Pancreas (tissue), 10 donors: ENCODE measurements around the gene APLP1. TPM values are rescaled to one million over a fixed set of nuclear protein-coding genes. Genes with fewer than 3 reads are reported as not detected.

ENCODE experiments used
- ATAC-seq, 4 donors: fragments of 200-7000 bp; cut with Tn5 transposase; one replicate each; pipeline versions ENCODE4 v1.8.0 to v1.9.1; 2020; ENCODE audit warnings: mild to moderate bottlenecking in 4 of 4, moderate library complexity in 4 of 4
- DNase-seq, 6 donors: peaks; one replicate each; pipeline ENCODE4 v3.0.0-alpha.2; 2020
- FAIRE-seq: peaks from 2 replicates; lab custom pipeline; 2012; peaks lifted over from hg19 to GRCh38; lab: Jason Lieb, UNC
- H3K27ac ChIP-seq, 4 donors: fragments of 200-600 bp; sonication (generic); 1 replicate in 3 of 4; 2 replicates in 1 of 4; pipeline versions ENCODE4 v1.5.0 to v1.8.0; 2020
- H3K27me3 ChIP-seq, 4 donors: fragments of 200-600 bp; one replicate each; pipeline ENCODE4 v1.8.0; 2021
- H3K36me3 ChIP-seq, 3 donors: fragments of 200-600 bp; sonication (generic) in 1 of 3; one replicate each; pipeline versions ENCODE4 v1.5.0 to v1.8.0; 2020 to 2021
- H3K4me1 ChIP-seq, 3 donors: fragments of 200-600 bp; one replicate each; pipeline ENCODE4 v1.8.0; 2021
- H3K4me3 ChIP-seq, 4 donors: fragments of 200-600 bp; sonication (generic) in 2 of 4; one replicate each; pipeline versions ENCODE4 v1.5.0 to v1.8.0; 2020 to 2021
- H3K9me3 ChIP-seq, 4 donors: fragments of 200-600 bp; one replicate each; pipeline ENCODE4 v1.8.0; 2021
- CTCF ChIP-seq, 4 donors: fragments of 200-600 bp; sonication (generic) in 3 of 4; IDR thresholded peaks; one replicate each; pipeline versions ENCODE4 v1.5.0 to v1.8.0; 2021; ENCODE audit warnings: antibody characterized with exemption in 4 of 4
- WGBS, 2 donors: extraction: QIAGEN DNeasy Blood & Tissue Kit; methylation state at CpG; one replicate each; pipeline ENCODE4 v1.1.7; 2013; 5-methylcytosine and 5-hydroxymethylcytosine counted together
- intact Hi-C, 3 donors: fragments of 100-400 bp; cut with DNase I; formaldehyde crosslinking; loops; one replicate each; pipeline versions ENCODE4 v1.11.1 to v1.14.2; 2022
- polyA plus RNA-seq, 2 donors: library from polyadenylated mRNA; stranded (reverse); fragments of 200-250 nt; gene quantifications; one replicate each; pipeline ENCODE4 v1.2.3, GENCODE V29; 2013
- total RNA-seq, 6 donors: library from RNA; stranded (reverse); fragmentation: NEBNext Ultra II Directional in 4 of 6; extraction: Animal tissue kit (Norgen Biotek cat#: 25700) in 4 of 6; gene quantifications; one replicate each; pipeline versions ENCODE4 v1.2.1 to v1.2.4, GENCODE V29; 2021 to 2023
- donor health status: healthy with polysubstance abuse.
- donor health status: DM: no; HTN: no; CAD: no; lungs with moderate emphysema.
- donor health status: DM: no; HTN: no; CAD: no.
- donor health status: control.
- donor health status: control.
- donor health status: Bipolar disorder and iron deficiency.
- donor health status: DM: yes; HTN: yes; CAD: no.
- donor health status: DM: no; HTN: no; CAD: no.
- donor health status: DM: no; HTN: no; CAD: no.
- donor health status: DM: yes; HTN: yes; CAD: no.

Gene APLP1
- total and polyA plus RNA-seq, 8 donors = 39.2 to 154 (median 53.5) TPM

DNA sequence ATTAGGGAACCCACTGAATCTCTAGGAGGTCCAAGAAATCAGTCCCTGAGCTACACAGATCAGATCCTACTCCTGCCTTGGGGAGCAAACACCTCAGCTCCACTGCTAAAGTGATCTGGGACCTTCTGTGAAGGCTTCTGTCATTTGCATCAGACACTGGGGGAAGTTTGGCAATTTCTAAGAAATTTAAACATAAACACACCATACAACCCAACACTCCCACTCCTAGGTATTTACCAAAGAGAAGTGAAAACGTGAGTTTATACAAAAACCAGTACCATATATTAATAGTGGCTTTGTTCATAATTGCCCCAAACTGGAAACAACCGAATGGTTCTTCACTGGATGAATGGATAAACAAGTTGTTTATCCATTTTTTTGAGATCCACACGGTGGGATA is 47.1 kb downstream of the APLP1 start:
- intact Hi-C loops = no loop called here
- no peak for FAIRE-seq
- no peaks in the 10 kb centered on the region for H3K27me3 ChIP-seq
- DNase-seq = no peak
- H3K4me3 ChIP-seq = no peak overlapping the region
- no peak for ATAC-seq
- H3K36me3 ChIP-seq = no peaks in the 10 kb centered on the region
- no peaks in the 10 kb centered on the region for H3K9me3 ChIP-seq
- H3K27ac ChIP-seq = no peak overlapping the region
- H3K4me1 ChIP-seq = peaks cover 0 to 9% (median 0%) of the 10 kb centered on the region in 3 donors
- TF ChIP-seq CTCF (IDR thresholded peaks at IDR 0.05) = no peak
- WGBS, 2 donors = 43 to 63% methylated on average over 3 of the region's 3 CpGs

DNA sequence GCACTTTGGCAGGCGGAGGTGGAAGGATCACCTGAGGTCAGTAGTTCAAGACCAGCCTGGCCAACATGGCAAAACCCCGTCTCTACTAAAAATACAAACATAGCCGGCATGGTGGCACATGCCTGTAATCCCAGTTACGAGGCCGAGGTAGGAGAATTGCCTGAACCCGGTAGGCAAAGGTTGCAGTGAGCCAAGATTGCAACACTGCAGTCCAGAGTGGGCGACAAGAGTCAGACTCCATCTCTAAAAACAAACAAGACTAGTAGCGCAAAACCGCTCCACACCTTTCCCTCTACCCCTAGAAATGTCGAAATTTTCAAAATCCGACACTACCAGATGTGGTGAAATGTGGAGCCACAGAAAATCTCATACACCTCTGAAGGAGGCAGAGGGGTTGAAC is 50.9 kb downstream of the APLP1 start:
- FAIRE-seq (no peak), ATAC-seq (no peak)
- no peak overlapping the region for H3K4me3 ChIP-seq

DNA sequence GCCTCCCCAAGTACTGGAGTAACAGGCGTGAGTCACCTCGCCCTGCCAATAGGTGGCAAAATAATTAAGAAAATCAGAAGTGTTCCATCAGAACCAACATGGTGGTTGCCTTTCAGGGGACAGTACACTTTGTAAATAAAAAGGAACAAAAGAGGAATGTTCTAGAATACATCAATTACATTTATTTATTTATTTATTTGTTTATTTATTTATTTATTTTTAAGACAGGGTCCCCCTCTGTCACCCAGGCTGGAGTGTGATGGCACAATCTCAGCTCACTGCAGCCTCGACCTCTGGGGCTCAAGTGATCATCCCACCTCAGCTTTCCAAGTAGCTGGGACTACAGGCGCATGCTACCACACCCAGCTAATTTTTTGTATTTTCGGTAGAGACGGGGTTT is 52.6 kb downstream of the APLP1 start:
- intact Hi-C loops = no loop called here

More for the DNA sequence above, 50.9 kb downstream of the APLP1 start:
- 81 to 92% methylated on average over 11 of the region's 11 CpGs for WGBS, 2 donors
- Histone ChIP-seq H3K9me3 (no peaks in the 10 kb centered on the region), H3K27ac (no peak overlapping the region), H3K36me3 (no peaks in the 10 kb centered on the region), H3K4me1 (no peaks in the 10 kb centered on the region), H3K27me3 (no peaks in the 10 kb centered on the region)
- no peak for DNase-seq
- TF ChIP-seq CTCF (IDR thresholded peaks at IDR 0.05) = no peak
- intact Hi-C loops = no loop called here

DNA sequence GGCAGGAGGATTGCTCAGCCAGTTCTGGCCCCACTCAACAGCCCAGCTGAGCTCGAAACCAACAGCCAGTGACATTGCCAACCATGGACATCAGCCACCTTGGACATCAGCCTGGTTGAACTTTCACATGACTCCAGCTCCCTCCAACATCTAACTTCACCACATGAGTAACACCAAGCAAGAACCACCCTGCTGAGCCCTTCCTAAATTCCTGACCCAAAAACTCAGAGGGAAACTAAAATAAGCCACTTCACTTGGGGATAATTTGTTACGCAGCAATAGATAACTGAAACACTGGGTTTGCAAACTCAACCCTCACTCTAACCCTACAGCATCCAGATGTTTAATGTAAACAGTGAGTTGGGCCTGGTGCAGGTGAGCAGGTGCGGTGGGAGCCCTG is 57.1 kb downstream of the APLP1 start:
- no peak for ATAC-seq
- Histone ChIP-seq H3K4me3 (no peak overlapping the region), H3K27me3 (no peaks in the 10 kb centered on the region), H3K9me3 (no peaks in the 10 kb centered on the region), H3K36me3 (no peaks in the 10 kb centered on the region), H3K27ac (no peak overlapping the region), H3K4me1 (no peaks in the 10 kb centered on the region)
- FAIRE-seq = no peak
- no peak for DNase-seq
- 84 to 90% methylated on average over 3 of the region's 3 CpGs for WGBS, 2 donors
- no peak for TF ChIP-seq CTCF (IDR thresholded peaks at IDR 0.05)
- intact Hi-C loops = no loop called here

More for the DNA sequence above, 52.6 kb downstream of the APLP1 start:
- H3K4me1 ChIP-seq = no peaks in the 10 kb centered on the region
- H3K9me3 ChIP-seq = no peaks in the 10 kb centered on the region
- FAIRE-seq (no peak), DNase-seq (no peak), ATAC-seq (no peak)
- H3K4me3 ChIP-seq = no peak overlapping the region
- no peaks in the 10 kb centered on the region for H3K36me3 ChIP-seq
- TF ChIP-seq CTCF (IDR thresholded peaks at IDR 0.05) = no peak
- no peaks in the 10 kb centered on the region for H3K27me3 ChIP-seq
- WGBS, 2 donors = 72 to 79% methylated on average over 6 of the region's 6 CpGs
- no peak overlapping the region for H3K27ac ChIP-seq

- TF ChIP-seq CTCF (IDR thresholded peaks at IDR 0.05) = no peak
- FAIRE-seq (no peak), ATAC-seq (no peak), DNase-seq (no peak)
- Histone ChIP-seq H3K9me3 (no peaks in the 10 kb centered on the region), H3K36me3 (no peaks in the 10 kb centered on the region), H3K27me3 (no peaks in the 10 kb centered on the region), H3K27ac (no peak overlapping the region), H3K4me3 (no peak overlapping the region), H3K4me1 (peaks cover 0 to 3% (median 0%) of the 10 kb centered on the region in 3 donors)
- intact Hi-C loops = no loop called here
- WGBS, 2 donors = 64 to 71% methylated on average over 5 of the region's 5 CpGs
These were observed 60.1 kb downstream of the APLP1 start for GRCh38 chr19:35928507-35928906.

Other genes starting within 250 kb of the APLP1 start
- gene RBM42, start 239.5 kb upstream of the APLP1 start, total RNA-seq = 10 to 100 TPM; 18.2 to 34.0 (median 28.3) TPM
- gene RBM42, start 239.5 kb upstream of the APLP1 start, polyA plus RNA-seq = 10 to 100 TPM; 38.1 to 38.6 TPM
- 1 to 10 TPM in 3 of 6 donors, under 1 TPM in 3; 0.32 to 1.5 (median 0.99) TPM for gene ETV2, start 226.8 kb upstream of the APLP1 start, total RNA-seq
- gene ETV2, start 226.8 kb upstream of the APLP1 start, polyA plus RNA-seq = 1 to 10 TPM; 1.5 to 4.1 TPM
- 100 to 1,000 TPM; 119 to 164 (median 147) TPM for gene COX6B1, start 220.3 kb upstream of the APLP1 start, total RNA-seq
- 100 to 1,000 TPM; 328 to 491 TPM for gene COX6B1, start 220.3 kb upstream of the APLP1 start, polyA plus RNA-seq
- not detected for gene UPK1A, start 202.1 kb upstream of the APLP1 start, total RNA-seq
- under 1 TPM in 1 of 2 donors, not detected in 1; 0.16 TPM for gene UPK1A, start 202.1 kb upstream of the APLP1 start, polyA plus RNA-seq
- under 1 TPM in 1 of 6 donors, not detected in 5; 0.13 TPM for gene ZBTB32, start 164.0 kb upstream of the APLP1 start, total RNA-seq
- gene ZBTB32, start 164.0 kb upstream of the APLP1 start, polyA plus RNA-seq = under 1 TPM in 1 of 2 donors, not detected in 1; 0.14 TPM
- gene KMT2B, start 150.6 kb upstream of the APLP1 start, total RNA-seq = 10 to 100 TPM; 16.7 to 28.4 (median 23.8) TPM
- gene KMT2B, start 150.6 kb upstream of the APLP1 start, polyA plus RNA-seq = 10 to 100 TPM; 56.0 to 59.9 TPM
- 1 to 10 TPM; 1.3 to 9.4 (median 6.4) TPM for gene IGFLR1, start 126.1 kb upstream of the APLP1 start, total RNA-seq
- 10 to 100 TPM in 1 of 2 donors, 1 to 10 TPM in 1; 7.4 to 17.3 TPM for gene IGFLR1, start 126.1 kb upstream of the APLP1 start, polyA plus RNA-seq
- gene U2AF1L4, start 123.2 kb upstream of the APLP1 start, total RNA-seq = 10 to 100 TPM in 5 of 6 donors, 1 to 10 TPM in 1; 9.7 to 14.3 (median 11.7) TPM
- gene U2AF1L4, start 123.2 kb upstream of the APLP1 start, polyA plus RNA-seq = 100 to 1,000 TPM in 1 of 2 donors, 10 to 100 TPM in 1; 62.7 to 124 TPM
- gene PSENEN, start 122.9 kb upstream of the APLP1 start, total RNA-seq = 10 to 100 TPM; 26.7 to 38.2 (median 35.1) TPM
- 10 to 100 TPM; 53.5 to 64.6 TPM for gene PSENEN, start 122.9 kb upstream of the APLP1 start, polyA plus RNA-seq
- gene LIN37, start 120.0 kb upstream of the APLP1 start, total RNA-seq = 1 to 10 TPM; 1.7 to 5.5 (median 3.7) TPM
- 10 to 100 TPM; 41.2 to 44.0 TPM for gene LIN37, start 120.0 kb upstream of the APLP1 start, polyA plus RNA-seq
- gene HSPB6, start 111.5 kb upstream of the APLP1 start, total RNA-seq = 10 to 100 TPM in 3 of 6 donors, 1 to 10 TPM in 3; 3.4 to 16.4 (median 11.7) TPM
- gene HSPB6, start 111.5 kb upstream of the APLP1 start, polyA plus RNA-seq = 10 to 100 TPM; 42.2 to 59.8 TPM
- gene PROSER3, start 110.4 kb upstream of the APLP1 start, total RNA-seq = 1 to 10 TPM; 7.2 to 9.9 (median 8.6) TPM
- 10 to 100 TPM in 1 of 2 donors, 1 to 10 TPM in 1; 7.8 to 19.6 TPM for gene PROSER3, start 110.4 kb upstream of the APLP1 start, polyA plus RNA-seq
- 10 to 100 TPM in 2 of 6 donors, 1 to 10 TPM in 4; 2.7 to 13.9 (median 8.0) TPM for gene ARHGAP33, start 93.0 kb upstream of the APLP1 start, total RNA-seq
- gene ARHGAP33, start 93.0 kb upstream of the APLP1 start, polyA plus RNA-seq = 10 to 100 TPM; 23.8 to 39.6 TPM
- gene PRODH2, start 55.7 kb upstream of the APLP1 start, total RNA-seq = 1 to 10 TPM in 5 of 6 donors, under 1 TPM in 1; 0.95 to 6.4 (median 2.7) TPM
- gene PRODH2, start 55.7 kb upstream of the APLP1 start, polyA plus RNA-seq = 10 to 100 TPM; 13.8 to 21.5 TPM
- 10 to 100 TPM; 11.5 to 21.3 (median 15.1) TPM for gene NPHS1, start 16.1 kb upstream of the APLP1 start, total RNA-seq
- 10 to 100 TPM; 17.1 to 32.3 TPM for gene NPHS1, start 16.1 kb upstream of the APLP1 start, polyA plus RNA-seq
- gene KIRREL2, start 11.7 kb upstream of the APLP1 start, total RNA-seq = 10 to 100 TPM; 28.5 to 89.0 (median 47.9) TPM
- gene KIRREL2, start 11.7 kb upstream of the APLP1 start, polyA plus RNA-seq = 10 to 100 TPM; 38.1 to 49.7 TPM
- 10 to 100 TPM in 1 of 6 donors, 1 to 10 TPM in 5; 3.1 to 10.4 (median 4.2) TPM for gene NFKBID, start 32.0 kb downstream of the APLP1 start, total RNA-seq
- gene NFKBID, start 32.0 kb downstream of the APLP1 start, polyA plus RNA-seq = 10 to 100 TPM; 15.7 to 16.7 TPM
- 1 to 10 TPM in 4 of 6 donors, under 1 TPM in 2; 0.46 to 7.4 (median 1.7) TPM for gene HCST, start 34.0 kb downstream of the APLP1 start, total RNA-seq
- gene HCST, start 34.0 kb downstream of the APLP1 start, polyA plus RNA-seq = 10 to 100 TPM in 1 of 2 donors, 1 to 10 TPM in 1; 2.3 to 10.2 TPM
- 10 to 100 TPM in 3 of 6 donors, 1 to 10 TPM in 3; 2.5 to 73.8 (median 11.0) TPM for gene TYROBP, start 39.7 kb downstream of the APLP1 start, total RNA-seq
- gene TYROBP, start 39.7 kb downstream of the APLP1 start, polyA plus RNA-seq = 10 to 100 TPM; 17.4 to 22.8 TPM
- 1 to 10 TPM; 4.9 to 9.8 (median 6.2) TPM for gene LRFN3, start 67.8 kb downstream of the APLP1 start, total RNA-seq
- 1 to 10 TPM; 6.7 to 7.6 TPM for gene LRFN3, start 67.8 kb downstream of the APLP1 start, polyA plus RNA-seq
- gene SDHAF1, start 126.6 kb downstream of the APLP1 start, total RNA-seq = 10 to 100 TPM in 5 of 6 donors, 1 to 10 TPM in 1; 8.7 to 16.6 (median 10.8) TPM
- gene SDHAF1, start 126.6 kb downstream of the APLP1 start, polyA plus RNA-seq = 10 to 100 TPM; 15.8 to 21.0 TPM
- 1 to 10 TPM; 2.6 to 5.9 (median 4.3) TPM for gene SYNE4, start 140.2 kb downstream of the APLP1 start, total RNA-seq
- gene SYNE4, start 140.2 kb downstream of the APLP1 start, polyA plus RNA-seq = 10 to 100 TPM in 1 of 2 donors, 1 to 10 TPM in 1; 7.3 to 14.3 TPM
- 10 to 100 TPM in 1 of 6 donors, 1 to 10 TPM in 5; 2.6 to 10.9 (median 4.9) TPM for gene ALKBH6, start 145.6 kb downstream of the APLP1 start, total RNA-seq
- gene ALKBH6, start 145.6 kb downstream of the APLP1 start, polyA plus RNA-seq = 10 to 100 TPM; 15.4 to 22.8 TPM
- 1 to 10 TPM; 1.2 to 5.7 (median 2.5) TPM for gene CLIP3, start 164.3 kb downstream of the APLP1 start, total RNA-seq
- gene CLIP3, start 164.3 kb downstream of the APLP1 start, polyA plus RNA-seq = 1 to 10 TPM; 3.0 to 9.1 TPM
- 1 to 10 TPM in 5 of 6 donors, under 1 TPM in 1; 0.88 to 2.7 (median 1.8) TPM for gene THAP8, start 185.7 kb downstream of the APLP1 start, total RNA-seq
- gene THAP8, start 185.7 kb downstream of the APLP1 start, polyA plus RNA-seq = 1 to 10 TPM; 3.0 to 3.2 TPM
- gene WDR62, start 186.3 kb downstream of the APLP1 start, total RNA-seq = under 1 TPM; 0.12 to 0.47 (median 0.26) TPM
- gene WDR62, start 186.3 kb downstream of the APLP1 start, polyA plus RNA-seq = under 1 TPM; 0.42 to 0.49 TPM
- gene OVOL3, start 242.6 kb downstream of the APLP1 start, total RNA-seq = not detected
- not detected for gene OVOL3, start 242.6 kb downstream of the APLP1 start, polyA plus RNA-seq
- 10 to 100 TPM; 29.8 to 40.6 (median 35.3) TPM for gene POLR2I, start 246.3 kb downstream of the APLP1 start, total RNA-seq
- 10 to 100 TPM; 45.7 to 58.0 TPM for gene POLR2I, start 246.3 kb downstream of the APLP1 start, polyA plus RNA-seq
- 10 to 100 TPM; 22.3 to 65.0 (median 32.3) TPM for gene TBCB, start 246.9 kb downstream of the APLP1 start, total RNA-seq
- 100 to 1,000 TPM in 1 of 2 donors, 10 to 100 TPM in 1; 72.6 to 131 TPM for gene TBCB, start 246.9 kb downstream of the APLP1 start, polyA plus RNA-seq